GM10266 (cell line): ENCODE data around the gene RABGGTB.
A peak's percentile ranks its signal among the peaks of the same experiment; 100 is the strongest.
"Not testable (repeated sequence)": the region's sequence is repeated elsewhere in the genome, so short reads cannot be mapped to it uniquely, and the experiment has no call there.

ENCODE experiments used
- DNase-seq: peaks from one replicate; pipeline ENCODE4 v3.0.0; 2012; ENCODE audit errors: extremely low spot score
- CTCF ChIP-seq: IDR thresholded peaks from 2 replicates; pipeline ENCODE4 v1.5.1; 2012; ENCODE audit warnings: mild to moderate bottlenecking, low read depth; ENCODE audit not compliant: control insufficient read depth, insufficient read depth; ENCODE audit errors: missing control alignments

RABGGTB gene

DNA sequence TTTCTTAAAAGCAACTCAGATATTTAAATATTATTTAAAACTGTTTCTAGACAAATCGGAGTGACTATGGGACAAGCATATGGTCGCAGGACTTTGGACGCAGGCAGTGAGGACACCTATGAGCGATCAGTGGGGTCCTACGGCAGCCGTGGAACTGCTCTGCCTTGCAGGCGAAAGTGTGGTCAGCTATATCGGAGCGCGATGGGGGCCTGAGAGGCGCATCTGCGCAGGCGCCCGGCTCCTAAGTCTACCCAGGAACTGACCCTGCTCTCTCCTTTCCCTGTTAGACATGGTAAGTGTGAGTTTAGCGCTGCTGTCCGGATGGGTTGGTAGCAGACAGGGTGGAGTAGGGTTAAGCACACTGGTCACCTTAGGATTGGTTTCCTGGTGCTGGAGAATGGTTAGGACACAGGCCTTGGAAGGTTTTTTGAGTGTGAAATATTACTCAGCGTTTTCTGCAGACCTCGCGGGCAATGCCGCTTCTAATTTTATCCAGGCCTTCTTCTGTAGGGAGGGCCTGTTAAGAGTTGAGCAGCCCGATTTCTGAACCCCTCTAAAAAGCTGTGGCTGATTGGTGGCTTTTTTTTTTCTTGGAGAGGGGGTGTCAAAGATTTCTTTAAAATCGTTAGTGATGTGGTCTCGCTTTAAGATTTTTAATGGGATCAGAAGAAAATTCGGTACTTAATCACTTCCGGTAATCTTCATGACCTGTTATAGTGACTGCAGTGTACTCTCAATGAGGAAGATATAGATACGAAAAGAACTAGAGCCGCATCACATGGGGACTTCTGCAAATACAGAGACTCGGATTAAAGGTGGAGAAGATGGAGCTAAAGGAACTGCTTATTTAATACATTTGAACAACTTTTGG lies at the start of gene RABGGTB:
Gene RABGGTB (plus strand): TSS at position 274 of the 871 bp plus-strand sequence. CDS start 16 bp downstream, at position 290.
- peak; percentile 86 for DNase-seq
- no peak for TF ChIP-seq CTCF

DNA sequence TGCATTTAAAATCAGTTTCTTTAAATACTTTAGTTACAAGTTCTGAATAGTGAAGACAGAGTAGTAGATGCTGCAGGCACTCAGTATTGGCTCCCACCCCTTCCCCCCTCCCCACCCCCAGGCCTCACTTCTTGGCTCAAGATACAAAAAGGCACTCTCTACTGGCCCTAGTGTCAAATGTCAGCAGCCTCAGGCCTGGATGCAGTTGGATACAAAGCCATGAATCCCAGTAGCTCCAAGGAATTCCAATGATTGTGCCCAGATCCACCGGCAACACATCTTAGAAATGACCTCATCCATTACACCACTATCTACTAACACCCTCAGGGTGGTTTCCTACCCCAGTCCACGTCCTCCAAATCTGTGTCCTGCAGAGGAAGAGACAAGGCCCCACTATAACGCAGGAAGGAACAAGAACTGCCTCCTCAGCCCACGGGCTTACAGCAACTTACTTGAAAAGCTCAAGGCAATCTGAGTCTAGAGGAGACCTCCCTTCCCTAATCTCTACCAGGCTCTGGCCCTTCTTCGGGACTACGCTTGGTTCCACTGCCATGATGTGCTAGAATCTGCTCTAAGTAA lies 43.9 kb upstream of the RABGGTB start:
- no peak for TF ChIP-seq CTCF
- no peak for DNase-seq

DNA sequence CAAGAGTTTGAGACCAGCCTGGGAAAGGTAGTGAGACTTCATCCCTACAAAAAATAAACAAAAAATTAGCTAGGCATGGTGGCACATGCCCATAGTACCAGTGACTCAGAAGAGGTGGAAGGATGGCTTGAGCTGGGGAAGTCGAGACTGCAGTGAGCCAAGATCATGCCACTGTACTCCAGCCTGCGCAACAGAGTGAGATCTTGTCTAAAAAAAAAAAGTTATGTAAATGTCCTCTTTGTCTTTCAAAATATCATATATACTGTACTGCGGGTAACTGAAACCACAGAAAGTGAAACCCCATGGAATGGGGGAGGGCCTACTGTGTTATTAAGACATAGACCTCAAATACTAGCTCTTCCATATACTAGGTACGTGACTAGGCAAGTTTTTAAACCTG lies 40.8 kb upstream of the RABGGTB start:
- no peak for TF ChIP-seq CTCF
- DNase-seq: no peak

GRCh38 chr1:75757210-75757609 lies 28.8 kb upstream of the RABGGTB start:
- DNase-seq: not testable (repeated sequence)

DNA sequence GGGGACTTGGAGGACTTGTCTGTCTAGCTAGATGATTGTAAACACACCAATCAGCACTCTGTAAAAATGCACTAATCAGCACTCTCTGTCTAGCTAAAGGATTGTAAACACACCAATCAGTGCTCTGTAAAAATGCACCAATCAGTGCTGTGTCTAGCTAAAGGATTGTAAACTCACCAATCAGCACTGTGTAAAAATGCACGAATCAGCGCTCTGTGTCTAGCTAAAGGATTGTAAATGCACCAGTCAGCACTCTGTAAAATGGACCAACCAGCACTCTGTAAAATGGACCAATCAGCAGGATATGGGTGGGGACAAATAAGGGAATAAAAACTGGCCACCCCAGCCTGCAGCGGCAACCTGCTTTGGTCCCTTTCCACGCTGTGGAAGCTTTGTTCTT lies 27.5 kb upstream of the RABGGTB start:
- DNase-seq: not testable (repeated sequence)

DNA sequence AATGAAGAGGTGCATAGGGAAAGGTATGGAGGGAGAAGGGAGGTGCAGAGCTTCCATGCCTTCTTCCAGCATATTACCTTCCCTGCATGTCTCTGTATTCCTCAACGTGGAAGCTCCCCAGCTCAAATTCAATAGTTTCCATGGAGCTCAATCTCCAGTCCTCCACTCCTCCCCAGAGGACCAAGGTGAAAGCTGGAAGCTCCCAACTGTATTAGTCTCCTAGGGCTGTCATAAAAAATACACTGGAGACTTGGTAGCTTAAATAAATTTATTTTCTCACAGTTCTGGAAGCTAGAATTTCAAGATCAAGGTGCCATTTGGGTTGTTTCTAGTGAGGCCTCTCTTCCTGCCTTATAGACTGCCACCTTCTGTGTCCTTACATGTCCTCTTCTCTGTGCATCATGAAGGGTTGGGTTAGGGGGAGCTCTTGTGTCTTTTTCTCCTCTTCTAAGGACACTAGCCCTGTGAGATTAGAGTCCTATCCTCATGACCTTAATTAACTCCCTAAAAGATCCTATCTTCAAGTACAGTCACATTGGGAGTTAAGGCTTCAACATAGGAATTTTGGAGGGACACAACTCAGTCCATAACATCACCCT lies 21.9 kb upstream of the RABGGTB start:
- TF ChIP-seq CTCF: no peak
- no peak for DNase-seq

- no peak for DNase-seq
- no peak for TF ChIP-seq CTCF
These were observed 20.2 kb upstream of the RABGGTB start for GRCh38 chr1:75765697-75766355.

DNA sequence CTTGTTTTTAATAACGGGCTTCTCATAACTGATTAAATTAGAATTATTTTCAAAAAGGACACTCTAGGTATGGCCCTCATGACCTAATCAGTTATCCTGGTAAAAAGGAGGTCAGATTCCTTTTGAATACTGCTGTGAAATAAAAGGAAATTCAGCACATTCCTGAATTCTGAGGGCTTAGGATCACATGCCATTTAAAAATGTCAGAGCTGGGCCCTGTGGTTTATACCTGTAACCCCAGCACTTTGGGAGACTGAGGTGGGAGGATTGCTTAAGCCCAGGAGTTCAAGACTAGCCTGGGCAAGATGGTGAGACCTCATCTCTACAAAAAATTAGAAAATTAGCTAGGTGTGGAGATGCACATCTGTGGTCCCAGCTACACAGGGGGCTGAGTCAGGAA lies 18.0 kb upstream of the RABGGTB start:
- DNase-seq: no peak
- TF ChIP-seq CTCF: no peak
